ENCODE results near the gene CCDC149.

DNA sequence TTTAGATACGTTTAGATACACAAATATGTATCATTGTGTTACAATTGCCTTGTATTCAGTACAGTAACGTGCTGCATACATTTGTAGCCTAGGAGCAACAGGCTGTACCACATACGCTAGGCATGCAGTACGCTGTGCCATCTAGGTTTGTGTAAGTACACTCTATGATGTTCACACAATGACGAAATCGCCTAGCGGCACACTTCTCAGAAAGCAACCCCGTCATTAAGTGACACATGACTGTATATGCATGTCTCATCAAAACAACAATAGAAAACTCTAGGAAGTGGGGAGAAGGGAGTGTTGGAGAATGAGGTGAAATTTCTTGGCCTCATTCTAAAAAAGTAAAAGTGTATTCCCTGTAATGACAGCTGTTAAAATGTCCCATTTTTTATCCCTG, 32.7 kb downstream of the CCDC149 start:
- TF ChIP-seq, protein P1, sequence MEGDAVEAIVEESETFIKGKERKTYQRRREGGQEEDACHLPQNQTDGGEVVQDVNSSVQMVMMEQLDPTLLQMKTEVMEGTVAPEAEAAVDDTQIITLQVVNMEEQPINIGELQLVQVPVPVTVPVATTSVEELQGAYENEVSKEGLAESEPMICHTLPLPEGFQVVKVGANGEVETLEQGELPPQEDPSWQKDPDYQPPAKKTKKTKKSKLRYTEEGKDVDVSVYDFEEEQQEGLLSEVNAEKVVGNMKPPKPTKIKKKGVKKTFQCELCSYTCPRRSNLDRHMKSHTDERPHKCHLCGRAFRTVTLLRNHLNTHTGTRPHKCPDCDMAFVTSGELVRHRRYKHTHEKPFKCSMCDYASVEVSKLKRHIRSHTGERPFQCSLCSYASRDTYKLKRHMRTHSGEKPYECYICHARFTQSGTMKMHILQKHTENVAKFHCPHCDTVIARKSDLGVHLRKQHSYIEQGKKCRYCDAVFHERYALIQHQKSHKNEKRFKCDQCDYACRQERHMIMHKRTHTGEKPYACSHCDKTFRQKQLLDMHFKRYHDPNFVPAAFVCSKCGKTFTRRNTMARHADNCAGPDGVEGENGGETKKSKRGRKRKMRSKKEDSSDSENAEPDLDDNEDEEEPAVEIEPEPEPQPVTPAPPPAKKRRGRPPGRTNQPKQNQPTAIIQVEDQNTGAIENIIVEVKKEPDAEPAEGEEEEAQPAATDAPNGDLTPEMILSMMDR (IDR thresholded peaks at IDR 0.05): no peak
- no peak for TF ChIP-seq POLR2A (IDR thresholded peaks at IDR 0.05)
